ENCODE results near the gene EEFSEC. TPM values are rescaled to one million over a fixed set of nuclear protein-coding genes. Genes with fewer than 3 reads are reported as not detected.

Gene EEFSEC
- total RNA-seq, 2 experiments from 2014 or later, result 17.7 to 25.3 TPM

GRCh38 chr3:128430301-128430700 is 277.0 kb downstream of the EEFSEC start:
- H3K4me2 ChIP-seq (ENCODE audit: low read length), result no peak overlapping the region
- no peaks in the 10 kb centered on the region for H3K79me2 ChIP-seq (ENCODE audit: insufficient read depth, low read depth, low read length)
- no peak for TF ChIP-seq EZH2phosphoT487 (IDR thresholded peaks at IDR 0.05; ENCODE audit: borderline replicate concordance, low read depth, low read length)
- no peak for TF ChIP-seq CTCF (conservative IDR thresholded peaks at IDR 0.05; ENCODE audit: low read length)
- no peak overlapping the region for H2AFZ ChIP-seq (ENCODE audit: low read length)
- H4K20me1 ChIP-seq (ENCODE audit: insufficient read depth, low read length), result no peaks in the 10 kb centered on the region
- ChIA-PET POLR2A (no interaction called here), CTCF (ENCODE audit: unreplicated experiment) (no interaction called here)
- H3K4me3 ChIP-seq (ENCODE audit: low read depth, low read length, poor library complexity, severe bottlenecking), result no peak overlapping the region
- intact Hi-C loops (cut with micrococcal nuclease; ENCODE audit: unreplicated experiment), result no loop called here
- no TSS peak for BruUV-seq (replicated peaks)
- no peak overlapping the region for H3K27ac ChIP-seq (ENCODE audit: low read depth, low read length, poor library complexity, severe bottlenecking)
- H3K9me2 ChIP-seq (ENCODE audit: insufficient read depth, low read length), result no peaks in the 10 kb centered on the region
- no peaks in the 10 kb centered on the region for H3K36me3 ChIP-seq (ENCODE audit: insufficient read depth, low read length)
- no peak for DNase-seq (ENCODE audit: low spot score)
- H3K9me3 ChIP-seq (ENCODE audit: low read length), result no peaks in the 10 kb centered on the region
- no peaks in the 10 kb centered on the region for H3K4me1 ChIP-seq (ENCODE audit: insufficient read depth, low read length, poor library complexity, severe bottlenecking)

GRCh38 chr3:128430731-128431130 is 277.4 kb downstream of the EEFSEC start:
- Histone ChIP-seq H3K9me2 (ENCODE audit: insufficient read depth, low read length) (no peaks in the 10 kb centered on the region), H4K20me1 (ENCODE audit: insufficient read depth, low read length) (no peaks in the 10 kb centered on the region), H3K27ac (ENCODE audit: low read depth, low read length, poor library complexity, severe bottlenecking) (no peak overlapping the region), H3K4me3 (ENCODE audit: low read depth, low read length, poor library complexity, severe bottlenecking) (no peak overlapping the region), H3K4me1 (ENCODE audit: insufficient read depth, low read length, poor library complexity, severe bottlenecking) (no peaks in the 10 kb centered on the region), H3K9me3 (ENCODE audit: low read length) (no peaks in the 10 kb centered on the region), H3K79me2 (ENCODE audit: insufficient read depth, low read depth, low read length) (no peaks in the 10 kb centered on the region), H3K36me3 (ENCODE audit: insufficient read depth, low read length) (no peaks in the 10 kb centered on the region), H2AFZ (ENCODE audit: low read length) (no peak overlapping the region), H3K4me2 (ENCODE audit: low read length) (no peak overlapping the region)
- DNase-seq (ENCODE audit: low spot score), result no peak
- no TSS peak for BruUV-seq (replicated peaks)
- intact Hi-C loops (cut with micrococcal nuclease; ENCODE audit: unreplicated experiment), result no loop called here
- CTCF ChIA-PET (ENCODE audit: unreplicated experiment), result no interaction called here
- POLR2A ChIA-PET, result no interaction called here
- TF ChIP-seq CTCF (conservative IDR thresholded peaks at IDR 0.05; ENCODE audit: low read length) (no peak), EZH2phosphoT487 (IDR thresholded peaks at IDR 0.05; ENCODE audit: borderline replicate concordance, low read depth, low read length) (no peak)

- DNase-seq (ENCODE audit: low spot score), result no peak
- Histone ChIP-seq H3K27ac (ENCODE audit: low read depth, low read length, poor library complexity, severe bottlenecking) (no peak overlapping the region), H3K9me2 (ENCODE audit: insufficient read depth, low read length) (no peaks in the 10 kb centered on the region), H4K20me1 (ENCODE audit: insufficient read depth, low read length) (no peaks in the 10 kb centered on the region), H2AFZ (ENCODE audit: low read length) (no peak overlapping the region), H3K9me3 (ENCODE audit: low read length) (no peaks in the 10 kb centered on the region), H3K4me1 (ENCODE audit: insufficient read depth, low read length, poor library complexity, severe bottlenecking) (no peaks in the 10 kb centered on the region), H3K4me2 (ENCODE audit: low read length) (no peak overlapping the region), H3K36me3 (ENCODE audit: insufficient read depth, low read length) (no peaks in the 10 kb centered on the region), H3K4me3 (ENCODE audit: low read depth, low read length, poor library complexity, severe bottlenecking) (no peak overlapping the region), H3K79me2 (ENCODE audit: insufficient read depth, low read depth, low read length) (no peaks in the 10 kb centered on the region)
- ChIA-PET POLR2A (no interaction called here), CTCF (ENCODE audit: unreplicated experiment) (no interaction called here)
- TF ChIP-seq EZH2phosphoT487 (IDR thresholded peaks at IDR 0.05; ENCODE audit: borderline replicate concordance, low read depth, low read length), result no peak
- no peak for TF ChIP-seq CTCF (conservative IDR thresholded peaks at IDR 0.05; ENCODE audit: low read length)
- no TSS peak for BruUV-seq (replicated peaks)
- intact Hi-C loops (cut with micrococcal nuclease; ENCODE audit: unreplicated experiment), result no loop called here
These were observed 278.6 kb downstream of the EEFSEC start for GRCh38 chr3:128431803-128432300.

All from OCI-LY7 (cell line).